Measurements from ENCODE around the gene IFIT2.

IFIT2 gene

GRCh38 chr10:89283025-89283935, 18.6 kb upstream of the IFIT2 start:
- TF ChIP-seq REST (IDR thresholded peaks at IDR 0.05; ENCODE audit: insufficient read depth in 1 of 2, low read depth in 2 of 2, low read length in 2 of 2) = no peak
- TF ChIP-seq SIN3A (IDR thresholded peaks at IDR 0.05; ENCODE audit: borderline replicate concordance, insufficient read depth, low read length) = no peak
- TF ChIP-seq TAF1 (IDR thresholded peaks at IDR 0.05; ENCODE audit: borderline replicate concordance, insufficient read depth, low read length) = no peak
- TF ChIP-seq POLR2AphosphoS5 (IDR thresholded peaks at IDR 0.05; ENCODE audit: low read depth, low read length) = no peak
- TF ChIP-seq FOXP2 (optimal IDR thresholded peaks at IDR 0.05; ENCODE audit: borderline replicate concordance, extremely low read depth, extremely low read length, insufficient read depth) = no peak

- no peak for TF ChIP-seq REST (IDR thresholded peaks at IDR 0.05; ENCODE audit: insufficient read depth in 1 of 2, low read depth in 2 of 2, low read length in 2 of 2)
- TF ChIP-seq FOXP2 (optimal IDR thresholded peaks at IDR 0.05; ENCODE audit: borderline replicate concordance, extremely low read depth, extremely low read length, insufficient read depth) = no peak
- TF ChIP-seq POLR2AphosphoS5 (IDR thresholded peaks at IDR 0.05; ENCODE audit: low read depth, low read length) = no peak
- TF ChIP-seq SIN3A (IDR thresholded peaks at IDR 0.05; ENCODE audit: borderline replicate concordance, insufficient read depth, low read length) = no peak
- TF ChIP-seq TAF1 (IDR thresholded peaks at IDR 0.05; ENCODE audit: borderline replicate concordance, insufficient read depth, low read length) = no peak
Measured at GRCh38 chr10:89283936-89284475, 17.8 kb upstream of the IFIT2 start.

GRCh38 chr10:89294721-89295239, 7.1 kb upstream of the IFIT2 start:
- TF ChIP-seq REST (IDR thresholded peaks at IDR 0.05; ENCODE audit: insufficient read depth in 1 of 2, low read depth in 2 of 2, low read length in 2 of 2) (no peak), POLR2AphosphoS5 (IDR thresholded peaks at IDR 0.05; ENCODE audit: low read depth, low read length) (no peak), FOXP2 (optimal IDR thresholded peaks at IDR 0.05; ENCODE audit: borderline replicate concordance, extremely low read depth, extremely low read length, insufficient read depth) (no peak), SIN3A (IDR thresholded peaks at IDR 0.05; ENCODE audit: borderline replicate concordance, insufficient read depth, low read length) (no peak), TAF1 (IDR thresholded peaks at IDR 0.05; ENCODE audit: borderline replicate concordance, insufficient read depth, low read length) (no peak)

GRCh38 chr10:89295597-89295996, 6.2 kb upstream of the IFIT2 start:
- TF ChIP-seq SIN3A (IDR thresholded peaks at IDR 0.05; ENCODE audit: borderline replicate concordance, insufficient read depth, low read length) (no peak), TAF1 (IDR thresholded peaks at IDR 0.05; ENCODE audit: borderline replicate concordance, insufficient read depth, low read length) (no peak), REST (IDR thresholded peaks at IDR 0.05; ENCODE audit: insufficient read depth in 1 of 2, low read depth in 2 of 2, low read length in 2 of 2) (no peak), POLR2AphosphoS5 (IDR thresholded peaks at IDR 0.05; ENCODE audit: low read depth, low read length) (no peak), FOXP2 (optimal IDR thresholded peaks at IDR 0.05; ENCODE audit: borderline replicate concordance, extremely low read depth, extremely low read length, insufficient read depth) (no peak)

All from PFSK-1 (cell line).